HG03558 (cell line): ENCODE data around the gene FYTTD1.

Source experiments
- ATAC-seq: cut with Tn5 transposase; IDR thresholded peaks from one replicate; pipeline ENCODE4 v1.9.1; 2021; ENCODE audit warnings: moderate number of reproducible peaks; ENCODE audit not compliant: unreplicated experiment; ENCODE audit errors: extremely low read depth

The FYTTD1 gene

GRCh38 chr3:197829397-197830045 is 79.8 kb downstream of the FYTTD1 start:
- ATAC-seq: no peak

- no peak for ATAC-seq
Observed at GRCh38 chr3:197830308-197830966, 80.8 kb downstream of the FYTTD1 start.

- ATAC-seq: no peak
Observed at GRCh38 chr3:197830967-197831313, 81.3 kb downstream of the FYTTD1 start.

- ATAC-seq: no peak
Observed at GRCh38 chr3:197833930-197834715, 84.4 kb downstream of the FYTTD1 start.

GRCh38 chr3:197835509-197835908 is 85.8 kb downstream of the FYTTD1 start:
- no peak for ATAC-seq

GRCh38 chr3:197836244-197836643 is 86.6 kb downstream of the FYTTD1 start:
- no peak for ATAC-seq
